HL-60 (cell line): ENCODE measurements around the gene MRGPRF.

Experiments used
- DNase-seq, 2 experiments: peaks; one replicate each; pipeline ENCODE4 v3.0.0-alpha.2; 2010 to 2020; ENCODE audit warnings: low read depth in 1 of 2, low spot score in 1 of 2
- H3K27ac ChIP-seq: fragments of 250-450 bp; sonication (Bioruptor Pico); replicated peaks from 2 replicates; pipeline ENCODE4 v1.5.1; 2020; ENCODE audit warnings: mild to moderate bottlenecking, moderate library complexity
- H3K27me3 ChIP-seq: fragments of 250-450 bp; sonication (Bioruptor Pico); 2 replicates; pipeline ENCODE4 v1.5.1; 2021; ENCODE audit warnings: mild to moderate bottlenecking, moderate library complexity; ENCODE audit not compliant: insufficient read depth, poor library complexity, severe bottlenecking
- H3K4me3 ChIP-seq: replicated peaks from 2 replicates; pipeline ENCODE4 v1.5.1; 2011; ENCODE audit warnings: mild to moderate bottlenecking, control low read depth, low read length; ENCODE audit not compliant: insufficient read depth
- CTCF ChIP-seq: IDR thresholded peaks from one replicate; pipeline ENCODE4 v1.5.1; 2011; ENCODE audit warnings: low read length, control low read depth, inconsistent platforms; ENCODE audit not compliant: insufficient read depth
- GABPA ChIP-seq: IDR thresholded peaks from 2 replicates; pipeline ENCODE4 v1.6.1; 2012; ENCODE audit warnings: low read depth
- POLR2AphosphoS5 ChIP-seq: IDR thresholded peaks from 2 replicates; pipeline ENCODE4 v1.6.1; 2012; ENCODE audit warnings: low read depth
- SPI1 ChIP-seq: IDR thresholded peaks from 2 replicates; pipeline ENCODE4 v1.6.1; 2012; ENCODE audit warnings: low read depth, mild to moderate bottlenecking, borderline replicate concordance
- TF ChIP-seq, protein P1 (sequence below): IDR thresholded peaks from 2 replicates; pipeline ENCODE4 v1.6.1; 2012; ENCODE audit warnings: low read depth; ENCODE audit not compliant: insufficient replicate concordance

MRGPRF gene

DNA sequence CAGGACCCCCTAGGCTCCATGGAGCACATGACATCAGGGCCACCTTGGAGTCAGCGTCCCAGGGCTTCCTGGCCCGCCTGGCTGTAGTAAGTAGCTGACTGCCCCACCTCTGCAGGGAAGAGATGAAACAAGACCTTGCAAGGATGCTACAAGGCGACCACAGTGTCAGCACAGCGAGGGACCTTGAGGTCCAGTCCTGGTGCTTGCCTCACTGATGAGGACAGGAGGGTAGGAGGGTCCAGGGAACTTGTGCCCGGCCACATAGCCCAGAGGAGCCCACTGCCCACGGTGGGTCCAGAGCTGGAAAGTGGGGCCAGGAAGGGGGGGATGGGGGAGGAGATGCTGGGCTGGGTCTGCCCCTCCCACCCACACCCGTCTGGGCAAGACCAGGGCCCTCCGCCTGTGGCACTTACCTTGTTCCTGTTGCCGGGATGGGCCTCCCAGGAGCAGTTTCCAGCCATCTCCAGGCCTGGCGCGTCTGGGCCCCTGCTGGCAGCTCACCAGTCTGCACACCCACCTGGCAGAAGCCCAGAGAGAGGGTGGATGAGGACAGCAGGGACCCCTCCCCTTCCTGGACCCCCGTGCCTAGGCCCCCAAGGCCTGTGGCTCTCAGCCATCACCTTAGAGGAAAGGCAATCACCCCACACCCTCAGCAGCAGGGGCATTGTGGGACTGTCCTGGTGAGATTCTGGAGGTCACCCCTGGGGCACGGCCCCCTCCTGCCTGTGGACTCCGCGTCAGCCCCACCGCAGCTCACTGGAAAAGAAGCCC lies 3.4 kb downstream of the MRGPRF start:
- H3K27me3 ChIP-seq = no peaks in the 10 kb centered on the region
- no peak overlapping the region for H3K4me3 ChIP-seq
- no peak for TF ChIP-seq SPI1
- TF ChIP-seq GABPA = no peak
- no peak for TF ChIP-seq CTCF
- no peak for TF ChIP-seq POLR2AphosphoS5
- TF ChIP-seq, protein P1, sequence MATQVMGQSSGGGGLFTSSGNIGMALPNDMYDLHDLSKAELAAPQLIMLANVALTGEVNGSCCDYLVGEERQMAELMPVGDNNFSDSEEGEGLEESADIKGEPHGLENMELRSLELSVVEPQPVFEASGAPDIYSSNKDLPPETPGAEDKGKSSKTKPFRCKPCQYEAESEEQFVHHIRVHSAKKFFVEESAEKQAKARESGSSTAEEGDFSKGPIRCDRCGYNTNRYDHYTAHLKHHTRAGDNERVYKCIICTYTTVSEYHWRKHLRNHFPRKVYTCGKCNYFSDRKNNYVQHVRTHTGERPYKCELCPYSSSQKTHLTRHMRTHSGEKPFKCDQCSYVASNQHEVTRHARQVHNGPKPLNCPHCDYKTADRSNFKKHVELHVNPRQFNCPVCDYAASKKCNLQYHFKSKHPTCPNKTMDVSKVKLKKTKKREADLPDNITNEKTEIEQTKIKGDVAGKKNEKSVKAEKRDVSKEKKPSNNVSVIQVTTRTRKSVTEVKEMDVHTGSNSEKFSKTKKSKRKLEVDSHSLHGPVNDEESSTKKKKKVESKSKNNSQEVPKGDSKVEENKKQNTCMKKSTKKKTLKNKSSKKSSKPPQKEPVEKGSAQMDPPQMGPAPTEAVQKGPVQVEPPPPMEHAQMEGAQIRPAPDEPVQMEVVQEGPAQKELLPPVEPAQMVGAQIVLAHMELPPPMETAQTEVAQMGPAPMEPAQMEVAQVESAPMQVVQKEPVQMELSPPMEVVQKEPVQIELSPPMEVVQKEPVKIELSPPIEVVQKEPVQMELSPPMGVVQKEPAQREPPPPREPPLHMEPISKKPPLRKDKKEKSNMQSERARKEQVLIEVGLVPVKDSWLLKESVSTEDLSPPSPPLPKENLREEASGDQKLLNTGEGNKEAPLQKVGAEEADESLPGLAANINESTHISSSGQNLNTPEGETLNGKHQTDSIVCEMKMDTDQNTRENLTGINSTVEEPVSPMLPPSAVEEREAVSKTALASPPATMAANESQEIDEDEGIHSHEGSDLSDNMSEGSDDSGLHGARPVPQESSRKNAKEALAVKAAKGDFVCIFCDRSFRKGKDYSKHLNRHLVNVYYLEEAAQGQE = no peak
- H3K27ac ChIP-seq = no peak overlapping the region
- no peak for DNase-seq

GRCh38 chr11:69008737-69009440 lies 4.2 kb downstream of the MRGPRF start:
- Histone ChIP-seq H3K27me3 (no peaks in the 10 kb centered on the region), H3K4me3 (no peak overlapping the region), H3K27ac (no peak overlapping the region)
- no peak for DNase-seq
- TF ChIP-seq GABPA = no peak
- TF ChIP-seq POLR2AphosphoS5 = no peak
- TF ChIP-seq SPI1 = no peak
- TF ChIP-seq, protein P1 = no peak
- TF ChIP-seq CTCF = no peak

DNA sequence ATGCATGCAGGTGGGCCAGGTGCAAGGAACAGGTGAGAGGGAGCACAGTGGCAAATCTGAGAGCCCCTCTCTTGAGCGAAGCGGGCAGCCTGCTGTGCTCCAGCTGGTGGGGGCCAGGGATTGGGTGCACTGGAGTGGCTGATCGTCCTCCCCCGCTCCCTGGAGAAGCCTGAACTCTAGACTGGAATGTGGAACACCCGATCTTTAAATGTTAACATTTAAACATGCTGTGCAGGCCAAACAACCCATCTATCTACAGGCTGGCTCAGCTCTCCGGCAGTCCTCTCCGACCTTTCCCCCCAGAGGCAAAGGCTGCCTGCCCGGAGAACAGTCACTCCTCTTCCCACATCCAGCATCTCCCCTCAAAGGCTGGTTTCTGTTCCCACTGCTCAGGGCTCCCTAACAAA lies 5.1 kb downstream of the MRGPRF start:
- no peak for DNase-seq
- TF ChIP-seq POLR2AphosphoS5 = no peak
- TF ChIP-seq, protein P1 = no peak
- TF ChIP-seq GABPA = no peak
- no peak for TF ChIP-seq CTCF
- no peak for TF ChIP-seq SPI1
- no peaks in the 10 kb centered on the region for H3K27me3 ChIP-seq
- no peak overlapping the region for H3K27ac ChIP-seq
- no peak overlapping the region for H3K4me3 ChIP-seq
